ENCODE results near the gene ATG4D. TPM values are rescaled to one million over a fixed set of nuclear protein-coding genes. Genes with fewer than 3 reads are reported as not detected.
"Not testable (repeated sequence)": the region's sequence is repeated elsewhere in the genome, so short reads cannot be mapped to it uniquely, and the experiment has no call there.

Gene ATG4D
- total RNA-seq, 1 donor from 2014 or later, result 48.7 TPM

DNA sequence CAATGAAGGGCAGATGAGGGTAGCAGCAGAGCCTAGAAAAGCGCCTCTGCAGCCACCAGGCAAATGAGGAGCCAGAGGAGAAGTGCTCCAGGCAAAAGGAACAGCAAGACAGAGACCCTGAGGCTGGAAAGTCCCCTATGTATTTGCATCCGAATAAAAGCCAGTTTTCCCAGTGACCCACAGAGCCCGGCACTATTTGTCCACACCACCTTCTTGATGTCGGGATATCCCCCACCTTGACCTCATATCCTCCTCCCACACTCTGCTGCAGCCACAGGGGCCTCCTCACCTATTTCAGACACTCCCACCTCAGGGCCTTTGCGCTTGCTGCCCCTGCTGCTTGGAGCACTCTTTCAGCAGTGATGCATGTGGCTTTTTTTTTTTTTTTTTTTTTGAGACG is 6.6 kb downstream of the ATG4D start:
- H3K27ac ChIP-seq (replicated peaks), result no peak overlapping the region
- intact Hi-C loops (cut with micrococcal nuclease), result no loop called here
- H3K4me3 ChIP-seq, result no peak overlapping the region
- peaks cover 91% of the 10 kb centered on the region for H3K36me3 ChIP-seq
- TF ChIP-seq, protein P1, sequence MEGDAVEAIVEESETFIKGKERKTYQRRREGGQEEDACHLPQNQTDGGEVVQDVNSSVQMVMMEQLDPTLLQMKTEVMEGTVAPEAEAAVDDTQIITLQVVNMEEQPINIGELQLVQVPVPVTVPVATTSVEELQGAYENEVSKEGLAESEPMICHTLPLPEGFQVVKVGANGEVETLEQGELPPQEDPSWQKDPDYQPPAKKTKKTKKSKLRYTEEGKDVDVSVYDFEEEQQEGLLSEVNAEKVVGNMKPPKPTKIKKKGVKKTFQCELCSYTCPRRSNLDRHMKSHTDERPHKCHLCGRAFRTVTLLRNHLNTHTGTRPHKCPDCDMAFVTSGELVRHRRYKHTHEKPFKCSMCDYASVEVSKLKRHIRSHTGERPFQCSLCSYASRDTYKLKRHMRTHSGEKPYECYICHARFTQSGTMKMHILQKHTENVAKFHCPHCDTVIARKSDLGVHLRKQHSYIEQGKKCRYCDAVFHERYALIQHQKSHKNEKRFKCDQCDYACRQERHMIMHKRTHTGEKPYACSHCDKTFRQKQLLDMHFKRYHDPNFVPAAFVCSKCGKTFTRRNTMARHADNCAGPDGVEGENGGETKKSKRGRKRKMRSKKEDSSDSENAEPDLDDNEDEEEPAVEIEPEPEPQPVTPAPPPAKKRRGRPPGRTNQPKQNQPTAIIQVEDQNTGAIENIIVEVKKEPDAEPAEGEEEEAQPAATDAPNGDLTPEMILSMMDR (IDR thresholded peaks at IDR 0.05; ENCODE audit: borderline replicate concordance), result no peak
- H3K4me1 ChIP-seq, result peaks cover 7% of the 10 kb centered on the region
- no peak for DNase-seq
- no peaks in the 10 kb centered on the region for H3K9me3 ChIP-seq (replicated peaks)
- H3K27me3 ChIP-seq (ENCODE audit: low read depth), result no peaks in the 10 kb centered on the region

DNA sequence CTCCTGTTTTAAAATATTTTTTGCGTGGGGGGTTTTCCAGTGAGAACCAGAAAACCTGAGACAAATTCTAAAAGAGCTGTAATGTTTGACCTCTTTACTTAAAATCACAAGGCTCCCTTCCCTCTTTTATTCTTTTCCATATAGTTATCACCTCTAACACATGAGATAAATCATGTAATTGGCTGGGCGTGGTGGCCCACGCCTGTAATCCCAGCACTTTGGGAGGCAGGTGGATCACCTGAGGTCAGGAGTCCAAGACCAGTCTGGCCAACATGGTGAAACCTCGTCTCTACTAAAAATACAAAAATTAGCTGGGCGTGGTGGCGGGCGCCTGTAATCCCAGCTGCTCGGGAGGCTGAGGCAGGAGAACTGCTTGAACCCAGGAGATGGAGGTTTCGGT is 7.3 kb downstream of the ATG4D start:
- H3K4me1 ChIP-seq; intact Hi-C loops (cut with micrococcal nuclease); H3K4me3 ChIP-seq; H3K27ac ChIP-seq (replicated peaks); H3K9me3 ChIP-seq (replicated peaks); DNase-seq; H3K27me3 ChIP-seq (ENCODE audit: low read depth): not testable (repeated sequence)
- peaks cover 94% of the 10 kb centered on the region for H3K36me3 ChIP-seq

DNA sequence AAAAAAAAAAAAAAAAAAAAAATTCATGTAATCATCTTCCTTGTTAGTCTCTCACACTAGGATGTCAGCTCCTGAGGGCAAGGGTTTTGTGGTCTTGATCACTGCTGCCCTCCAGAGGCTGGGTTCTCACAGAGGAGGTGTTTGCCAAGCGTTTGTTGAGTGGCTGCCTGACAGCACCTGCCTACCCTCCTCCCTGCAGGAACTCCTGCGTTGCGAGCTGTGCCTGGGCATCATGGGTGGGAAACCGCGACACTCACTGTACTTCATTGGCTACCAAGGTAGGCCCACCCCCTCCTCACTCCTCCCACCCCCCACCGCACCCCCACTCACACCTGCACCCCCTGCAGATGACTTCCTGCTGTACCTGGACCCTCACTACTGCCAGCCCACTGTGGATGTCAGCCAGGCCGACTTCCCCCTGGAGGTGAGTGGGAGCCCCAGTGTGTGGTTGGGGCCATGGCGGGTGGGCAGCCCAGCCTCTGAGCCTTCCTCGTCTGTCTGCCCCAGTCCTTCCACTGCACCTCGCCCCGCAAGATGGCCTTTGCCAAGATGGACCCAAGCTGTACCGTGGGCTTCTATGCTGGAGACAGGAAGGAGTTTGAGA is 8.1 kb downstream of the ATG4D start:
- TF ChIP-seq, protein P1 (IDR thresholded peaks at IDR 0.05; ENCODE audit: borderline replicate concordance), result no peak
- Histone ChIP-seq H3K27ac (replicated peaks) (no peak overlapping the region), H3K4me3 (no peak overlapping the region), H3K4me1 (no peaks in the 10 kb centered on the region), H3K9me3 (replicated peaks) (no peaks in the 10 kb centered on the region), H3K36me3 (peaks cover 98% of the 10 kb centered on the region), H3K27me3 (ENCODE audit: low read depth) (no peaks in the 10 kb centered on the region)
- intact Hi-C loops (cut with micrococcal nuclease), result no loop called here
- no peak for DNase-seq

DNA sequence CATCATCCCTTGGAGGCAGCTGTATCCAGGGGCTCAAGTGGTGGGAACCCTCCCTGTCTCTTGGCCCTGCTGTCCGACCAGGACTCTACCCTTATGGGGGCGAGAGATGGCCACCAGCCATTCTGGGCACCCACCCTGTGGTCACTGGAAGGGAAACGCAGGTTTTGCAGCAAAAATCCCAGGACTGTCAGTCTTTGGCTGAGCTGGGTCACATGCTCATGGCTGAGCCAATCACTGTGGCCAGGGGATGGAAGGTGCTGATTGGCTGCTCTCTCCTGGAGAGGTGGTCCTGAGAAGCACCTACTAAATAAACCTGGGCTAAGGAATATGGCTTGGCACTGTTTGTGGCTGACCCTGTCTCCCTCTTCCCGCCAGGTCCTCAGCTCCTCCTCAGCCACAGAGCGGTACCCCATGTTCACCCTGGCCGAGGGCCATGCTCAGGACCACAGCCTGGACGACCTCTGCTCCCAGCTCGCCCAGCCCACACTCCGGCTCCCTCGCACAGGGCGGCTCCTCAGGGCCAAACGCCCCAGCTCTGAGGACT is 8.9 kb downstream of the ATG4D start:
- H3K4me1 ChIP-seq, result no peaks in the 10 kb centered on the region
- intact Hi-C loops (cut with micrococcal nuclease), result no loop called here
- TF ChIP-seq, protein P1 (IDR thresholded peaks at IDR 0.05; ENCODE audit: borderline replicate concordance), result no peak
- H3K4me3 ChIP-seq, result no peak overlapping the region
- H3K27ac ChIP-seq (replicated peaks), result no peak overlapping the region
- no peaks in the 10 kb centered on the region for H3K9me3 ChIP-seq (replicated peaks)
- H3K36me3 ChIP-seq, result peaks cover 100% of the 10 kb centered on the region
- DNase-seq, result no peak
- H3K27me3 ChIP-seq (ENCODE audit: low read depth), result no peaks in the 10 kb centered on the region

DNA sequence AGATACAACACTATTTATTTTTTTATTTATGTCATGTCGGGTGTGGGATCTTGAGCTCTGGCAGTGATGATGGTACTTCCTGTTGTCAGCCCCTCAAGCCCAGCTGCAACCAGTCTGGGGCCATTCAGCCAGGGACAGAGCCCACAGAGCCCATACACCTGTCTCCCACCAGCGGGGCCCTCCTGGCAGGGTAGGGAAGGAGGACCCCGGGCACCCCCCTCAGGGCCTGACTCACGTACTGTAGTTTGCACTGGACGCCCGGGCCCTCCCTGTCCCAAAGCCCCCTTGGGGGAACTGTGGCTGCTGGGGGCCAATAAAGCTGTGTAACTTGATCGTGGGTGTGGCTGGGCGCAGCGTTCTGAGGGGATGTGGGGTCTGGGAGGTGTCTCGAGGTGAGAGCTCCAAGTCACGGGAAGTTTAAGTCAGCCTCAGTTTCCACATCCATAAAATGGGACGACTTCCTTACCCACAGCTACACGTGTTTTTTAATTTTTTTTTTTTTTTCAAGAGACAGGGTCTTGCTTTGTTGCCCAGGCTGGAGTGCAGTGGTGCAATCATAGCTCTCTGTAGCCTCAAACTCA is 9.5 kb downstream of the ATG4D start:
- TF ChIP-seq, protein P1 (IDR thresholded peaks at IDR 0.05; ENCODE audit: borderline replicate concordance), result no peak
- Histone ChIP-seq H3K9me3 (replicated peaks) (no peaks in the 10 kb centered on the region), H3K4me3 (no peak overlapping the region), H3K4me1 (no peaks in the 10 kb centered on the region), H3K27me3 (ENCODE audit: low read depth) (no peaks in the 10 kb centered on the region), H3K36me3 (peaks cover 100% of the 10 kb centered on the region), H3K27ac (replicated peaks) (no peak overlapping the region)
- DNase-seq, result no peak
- intact Hi-C loops (cut with micrococcal nuclease), result no loop called here

DNA sequence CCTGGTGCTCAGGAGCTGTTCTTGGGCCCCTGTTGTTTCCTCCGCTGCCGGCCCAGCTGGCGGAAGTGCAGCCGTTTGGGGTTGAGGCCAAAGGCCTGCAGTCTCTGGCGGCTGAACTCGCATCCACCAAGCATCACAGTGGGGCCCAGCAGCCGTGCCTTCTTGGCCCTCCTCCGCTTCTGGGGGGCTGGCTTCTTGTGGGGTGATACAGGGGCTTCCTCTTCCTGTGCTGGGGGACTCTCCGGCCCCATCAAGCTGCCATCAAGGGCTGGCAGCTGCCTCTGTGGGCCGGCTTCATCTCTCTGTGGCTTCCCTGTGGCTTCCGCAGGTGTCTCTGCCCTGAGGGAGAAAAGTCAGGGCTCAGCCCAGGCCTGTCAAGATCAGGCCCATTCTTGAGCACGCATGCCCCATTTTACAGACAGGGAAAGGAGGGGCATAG is 10.3 kb downstream of the ATG4D start:
- peaks cover 100% of the 10 kb centered on the region for H3K36me3 ChIP-seq
- H3K9me3 ChIP-seq (replicated peaks), result no peaks in the 10 kb centered on the region
- TF ChIP-seq, protein P1 (IDR thresholded peaks at IDR 0.05; ENCODE audit: borderline replicate concordance), result no peak
- H3K27ac ChIP-seq (replicated peaks), result no peak overlapping the region
- intact Hi-C loops (cut with micrococcal nuclease), result no loop called here
- H3K27me3 ChIP-seq (ENCODE audit: low read depth), result no peaks in the 10 kb centered on the region
- H3K4me1 ChIP-seq, result no peaks in the 10 kb centered on the region
- no peak for DNase-seq
- H3K4me3 ChIP-seq, result no peak overlapping the region

All from left ventricle myocardium inferior (tissue), 1 donor.